DND-41 (cell line): ENCODE measurements around the gene ANKRD23.

ENCODE experiments used
- CTCF ChIP-seq: IDR thresholded peaks from 2 replicates; pipeline ENCODE4 v1.5.1; 2012; ENCODE audit warnings: borderline replicate concordance, low read length, moderate library complexity, mild to moderate bottlenecking; ENCODE audit not compliant: poor library complexity, severe bottlenecking; ENCODE audit errors: extremely low read depth
- EZH2 ChIP-seq: IDR thresholded peaks from 3 replicates; pipeline ENCODE4 v1.6.1; 2012; ENCODE audit warnings: borderline replicate concordance, low read depth, mild to moderate bottlenecking, moderate library complexity, low read length, inconsistent platforms; ENCODE audit not compliant: severe bottlenecking

DNA sequence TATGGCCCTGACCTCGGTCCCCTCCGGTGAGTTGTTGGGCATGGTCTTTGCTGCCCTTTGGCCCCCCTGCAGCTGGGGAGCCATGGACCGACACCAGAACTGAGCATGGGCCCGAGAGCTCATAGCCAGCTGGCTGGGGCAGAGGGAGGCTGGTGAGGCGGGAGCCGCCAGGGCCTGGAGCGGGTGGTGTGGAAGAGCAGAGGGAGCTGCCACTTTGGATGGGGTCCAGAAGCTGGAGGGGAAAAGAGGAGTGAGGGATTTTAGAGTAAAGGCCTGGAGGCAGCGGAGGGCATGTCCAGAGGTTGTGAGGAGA lies 44.2 kb downstream of the ANKRD23 start:
- TF ChIP-seq CTCF (no peak), EZH2 (no peak)
